IMR-90 (cell line): Measurements from ENCODE around the gene TMEM82. TPM values are rescaled to one million over a fixed set of nuclear protein-coding genes. Genes with fewer than 3 reads are reported as not detected.
A peak's percentile ranks its signal among the peaks of the same experiment; 100 is the strongest.

Experiments used
- ATAC-seq: fragments of 200-7000 bp; cut with Tn5 transposase; 2 replicates; pipeline ENCODE4 v1.9.1; 2020; ENCODE audit warnings: low read depth, mild to moderate bottlenecking, moderate library complexity
- BruUV-seq: library from RNA; stranded (reverse); fragments of 400-500 nt; replicated peaks from 2 replicates; lab custom pipeline; 2021; lab: Mats Ljungman, UMichigan
- CTCF ChIA-PET: fragments of 300-600 bp; formaldehyde crosslinking; extraction: SDS; loops from one replicate; lab custom pipeline; 2021; ENCODE audit warnings: antibody characterized with exemption; lab: Yijun Ruan, JAX
- POLR2A ChIA-PET: fragments of 300-600 bp; sonication (Branson Sonifier 250); formaldehyde crosslinking; loops from one replicate; lab custom pipeline; 2022; ENCODE audit warnings: antibody characterized with exemption; ENCODE audit not compliant: unreplicated experiment; lab: Charles Lee
- DNase-seq: peaks from one replicate; pipeline ENCODE4 v3.0.0; 2013
- H2AFZ ChIP-seq: replicated peaks from 2 replicates; pipeline ENCODE3; 2013; ENCODE audit warnings: low read length, mild to moderate bottlenecking; ENCODE audit not compliant: poor library complexity
- H2AK5ac ChIP-seq: 2 replicates; pipeline ENCODE4 v1.6.1; 2013; ENCODE audit warnings: low read depth, low read length, inconsistent platforms
- H2AK9ac ChIP-seq: replicated peaks from 2 replicates; pipeline ENCODE3; 2013; ENCODE audit warnings: mild to moderate bottlenecking, low read depth, low read length, moderate library complexity; ENCODE audit not compliant: poor library complexity
- H2BK120ac ChIP-seq: 2 replicates; pipeline ENCODE4 v1.6.1; 2013; ENCODE audit warnings: low read depth, low read length, inconsistent platforms
- H2BK15ac ChIP-seq: 3 replicates; pipeline ENCODE4 v1.6.1; 2013; ENCODE audit warnings: low read depth, low read length, inconsistent platforms
- H2BK20ac ChIP-seq: 2 replicates; pipeline ENCODE4 v1.6.1; 2013; ENCODE audit warnings: low read depth, mild to moderate bottlenecking, inconsistent platforms, low read length, moderate library complexity
- H2BK5ac ChIP-seq: 2 replicates; pipeline ENCODE4 v1.6.1; 2013; ENCODE audit warnings: mild to moderate bottlenecking, low read depth, low read length, inconsistent platforms; ENCODE audit not compliant: poor library complexity, severe bottlenecking
- H3K14ac ChIP-seq: replicated peaks from 2 replicates; pipeline ENCODE4 v1.6.1; 2013; ENCODE audit warnings: low read depth, low read length, inconsistent platforms
- H3K18ac ChIP-seq: 2 replicates; pipeline ENCODE4 v1.6.1; 2013; ENCODE audit warnings: low read depth, low read length, control low read depth
- H3K23ac ChIP-seq: 2 replicates; pipeline ENCODE4 v1.6.1; 2013; ENCODE audit warnings: low read depth, low read length, inconsistent platforms
- H3K27ac ChIP-seq: 2 replicates; pipeline ENCODE4 v1.5.1; 2013; ENCODE audit warnings: mild to moderate bottlenecking, control low read depth, low read length; ENCODE audit not compliant: insufficient read depth
- H3K27me3 ChIP-seq: 2 replicates; pipeline ENCODE4 v1.6.1; 2013; ENCODE audit warnings: low read length; ENCODE audit not compliant: control insufficient read depth, insufficient read depth
- H3K36me3 ChIP-seq: 2 replicates; pipeline ENCODE4 v1.6.1; 2013; ENCODE audit warnings: low read length, mixed read lengths; ENCODE audit not compliant: control insufficient read depth, insufficient read depth
- H3K4ac ChIP-seq: 2 replicates; pipeline ENCODE4 v1.6.1; 2013; ENCODE audit warnings: low read depth, low read length, inconsistent platforms
- H3K4me1 ChIP-seq: 2 replicates; pipeline ENCODE4 v1.6.1; 2013; ENCODE audit warnings: low read length, mixed read lengths; ENCODE audit not compliant: control insufficient read depth, insufficient read depth
- H3K4me2 ChIP-seq: 2 replicates; pipeline ENCODE4 v1.6.1; 2013; ENCODE audit warnings: low read depth, mild to moderate bottlenecking, control low read depth, low read length, moderate library complexity
- H3K4me3 ChIP-seq: 2 replicates; pipeline ENCODE4 v1.5.1; 2013; ENCODE audit warnings: low read depth, mild to moderate bottlenecking, control low read depth, low read length, moderate library complexity; ENCODE audit not compliant: insufficient read depth
- H3K56ac ChIP-seq: 2 replicates; pipeline ENCODE4 v1.6.1; 2013; ENCODE audit warnings: low read length, inconsistent platforms; ENCODE audit not compliant: insufficient read depth; ENCODE audit errors: extremely low read depth
- H3K79me1 ChIP-seq, 2 experiments: 2 replicates each; pipeline ENCODE4 v1.6.1; 2013; ENCODE audit warnings: low read length in 2 of 2, inconsistent platforms in 1 of 2, low read depth in 1 of 2
- H3K9ac ChIP-seq: 2 replicates; pipeline ENCODE4 v1.6.1; 2013; ENCODE audit warnings: low read depth, low read length, control low read depth
- H3K9me1 ChIP-seq: 2 replicates; pipeline ENCODE4 v1.6.1; 2013; ENCODE audit warnings: low read length, inconsistent platforms; ENCODE audit not compliant: insufficient read depth
- H3K9me3 ChIP-seq: 2 replicates; pipeline ENCODE4 v1.6.1; 2013; ENCODE audit warnings: low read length; ENCODE audit not compliant: control insufficient read depth, insufficient read depth
- H4K20me1 ChIP-seq: 2 replicates; pipeline ENCODE4 v1.6.1; 2013; ENCODE audit warnings: low read length, inconsistent platforms; ENCODE audit not compliant: insufficient read depth
- H4K5ac ChIP-seq: 2 replicates; pipeline ENCODE4 v1.6.1; 2013; ENCODE audit warnings: mild to moderate bottlenecking, low read depth, low read length, control low read depth
- H4K8ac ChIP-seq, 2 experiments: 2 replicates each; pipeline ENCODE4 v1.6.1; 2013; ENCODE audit warnings: low read depth in 2 of 2, low read length in 2 of 2, control low read depth in 1 of 2, inconsistent platforms in 1 of 2
- H4K91ac ChIP-seq: 2 replicates; pipeline ENCODE4 v1.6.1; 2013; ENCODE audit warnings: low read depth, low read length, inconsistent platforms; ENCODE audit not compliant: insufficient read depth
- BHLHE40 ChIP-seq: fragments of 150-350 bp; IDR thresholded peaks from 2 replicates; pipeline ENCODE4 v1.6.1; 2016; ENCODE audit warnings: mild to moderate bottlenecking, low read depth, low read length
- CEBPB ChIP-seq: IDR thresholded peaks from 2 replicates; pipeline ENCODE4 v1.6.1; 2012; ENCODE audit warnings: low read depth, low read length, improper control_type of control experiment
- CHD1 ChIP-seq: IDR thresholded peaks from 2 replicates; pipeline ENCODE4 v1.6.1; 2012; ENCODE audit warnings: low read depth, low read length, improper control_type of control experiment
- CTCF ChIP-seq: conservative IDR thresholded peaks from 2 replicates; pipeline ENCODE4 v1.5.1; 2012; ENCODE audit warnings: mild to moderate bottlenecking, low read depth, low read length, improper control_type of control experiment
- ELK1 ChIP-seq: fragments of 150-350 bp; IDR thresholded peaks from 2 replicates; pipeline ENCODE4 v1.6.1; 2016; ENCODE audit warnings: low read depth, mild to moderate bottlenecking, low read length, moderate library complexity, borderline replicate concordance
- FOS ChIP-seq: fragments of 150-350 bp; IDR thresholded peaks from 2 replicates; pipeline ENCODE4 v1.6.1; 2016; ENCODE audit warnings: low read depth, low read length
- MAFK ChIP-seq: IDR thresholded peaks from 2 replicates; pipeline ENCODE4 v1.6.1; 2012; ENCODE audit warnings: low read depth, low read length, improper control_type of control experiment
- MAZ ChIP-seq: IDR thresholded peaks from 2 replicates; pipeline ENCODE4 v1.6.1; 2012; ENCODE audit warnings: low read depth, mild to moderate bottlenecking, low read length, improper control_type of control experiment, moderate library complexity, borderline replicate concordance
- MXI1 ChIP-seq: IDR thresholded peaks from 2 replicates; pipeline ENCODE4 v1.6.1; 2012; ENCODE audit warnings: low read depth, mild to moderate bottlenecking, low read length, moderate library complexity, borderline replicate concordance
- NFE2L2 ChIP-seq: fragments of 150-350 bp; IDR thresholded peaks from 2 replicates; pipeline ENCODE4 v1.6.1; 2016; ENCODE audit warnings: low read depth, mild to moderate bottlenecking, low read length
- POLR2A ChIP-seq: IDR thresholded peaks from 2 replicates; pipeline ENCODE4 v1.6.1; 2012; ENCODE audit warnings: mild to moderate bottlenecking, low read depth, low read length
- RAD21 ChIP-seq: IDR thresholded peaks from 2 replicates; pipeline ENCODE4 v1.6.1; 2012; ENCODE audit warnings: low read length, improper control_type of control experiment
- RCOR1 ChIP-seq: IDR thresholded peaks from 2 replicates; pipeline ENCODE4 v1.6.1; 2012; ENCODE audit warnings: mild to moderate bottlenecking, low read length, improper control_type of control experiment; ENCODE audit not compliant: insufficient replicate concordance
- RFX5 ChIP-seq: IDR thresholded peaks from 2 replicates; pipeline ENCODE4 v1.8.0; 2012; ENCODE audit warnings: low read depth, mild to moderate bottlenecking, low read length, moderate library complexity
- SMC3 ChIP-seq: fragments of 150-350 bp; IDR thresholded peaks from 2 replicates; pipeline ENCODE4 v1.6.1; 2016; ENCODE audit warnings: low read depth, mild to moderate bottlenecking, antibody characterized with exemption, low read length, moderate library complexity
- WGBS, 2 experiments: methylation state at CpG; one replicate each; pipeline versions ENCODE4 v1.1.5 to v1.1.7; 2013; ENCODE audit warnings: missing lambda C conversion rate in 2 of 2; ENCODE audit not compliant: insufficient read length in 1 of 2; ENCODE audit errors: extremely low coverage in 2 of 2; 5-methylcytosine and 5-hydroxymethylcytosine counted together
- dilution Hi-C: fragments of 300-500 bp; cut with HindIII; formaldehyde crosslinking; loops from one replicate; pipeline ENCODE4 v1.14.3; 2018; ENCODE audit warnings: low sequenced_read_pairs; ENCODE audit not compliant: unreplicated experiment
- in situ Hi-C: fragments of 300-500 bp; cut with MboI; formaldehyde crosslinking; loops from 3 replicates; pipeline ENCODE4 v1.14.3; 2019; ENCODE audit warnings: low sequenced_read_pairs, inconsistent platforms, mixed read lengths
- intact Hi-C: fragments of 100-400 bp; cut with micrococcal nuclease; formaldehyde crosslinking; loops from 2 replicates; pipeline ENCODE4 v1.10.0; 2022
- polyA plus RNA-seq, 3 experiments: library from polyadenylated mRNA; depleted of rRNA; stranded (reverse); fragments of >200 nt; gene quantifications; 2 replicates each; pipeline ENCODE4 v1.2.3, GENCODE V29; 2012; ENCODE audit warnings: low replicate concordance in 1 of 3
- total RNA-seq: library from RNA; depleted of rRNA; stranded (reverse); fragments of >200 nt; gene quantifications from 2 replicates; pipeline ENCODE4 v1.2.3, GENCODE V29; 2012
- TF ChIP-seq, protein P1 (sequence below): fragments of 150-350 bp; IDR thresholded peaks from 2 replicates; pipeline ENCODE4 v1.6.1; 2017; ENCODE audit warnings: mild to moderate bottlenecking, antibody characterized with exemption, low read length, low read depth

TMEM82 gene
- total and polyA plus RNA-seq, 2 of the 4 experiments (the other 2 are of a cell fraction): not detected

GRCh38 chr1:15744122-15744679 lies 1.9 kb downstream of the TMEM82 start:
- Histone ChIP-seq H3K56ac (no peak overlapping the region), H2BK20ac (no peak overlapping the region), H3K18ac (no peak overlapping the region), H2AFZ (peak overlapping the region; percentile 75), H3K4me1 (no peaks in the 10 kb centered on the region; the same call in 1 of the 2 replicates), H2AK5ac (no peak overlapping the region), H4K91ac (no peak overlapping the region), H2BK15ac (no peak overlapping the region), H3K4me3 (no peak overlapping the region), H2AK9ac (no peak overlapping the region), H3K9ac (no peak overlapping the region), H2BK5ac (no peak overlapping the region), H4K8ac (no peak overlapping the region), H3K36me3 (peaks cover 1% of the 10 kb centered on the region; the same call in 1 of the 2 replicates), H3K27ac (no peak overlapping the region), H3K4ac (no peak overlapping the region), H3K79me1 (no peaks in the 10 kb centered on the region), H3K27me3 (no peaks in the 10 kb centered on the region), H3K9me3 (no peaks in the 10 kb centered on the region), H3K14ac (no peak overlapping the region), H2BK120ac (no peak overlapping the region), H4K5ac (no peak overlapping the region), H3K4me2 (no peak overlapping the region), H4K20me1 (no peaks in the 10 kb centered on the region), H3K23ac (no peak overlapping the region), H3K9me1 (peaks cover under 1% of the 10 kb centered on the region)
- POLR2A ChIA-PET: no interaction called here
- dilution Hi-C loops (no loop called here), in situ Hi-C loops (loop anchor here (5.0 kb wide), 1 partner anchor 147 kb away; no protein-coding TSS in a partner anchor), intact Hi-C loops (no loop called here)
- 63% methylated on average over 14 of the region's 30 CpGs; no CpG with 5 or more reads in 1 of the 2 experiments for WGBS, 2 experiments
- DNase-seq (no peak), ATAC-seq (no peak)
- BruUV-seq: no TSS peak
- CTCF ChIA-PET: no interaction called here
- TF ChIP-seq RAD21 (no peak), SMC3 (no peak), CEBPB (no peak), CTCF (no peak), MAZ (no peak), RFX5 (no peak), FOS (no peak), BHLHE40 (no peak), RCOR1 (no peak), NFE2L2 (no peak), CHD1 (no peak), MXI1 (no peak), MAFK (no peak), POLR2A (no peak), ELK1 (no peak)
- TF ChIP-seq, protein P1, sequence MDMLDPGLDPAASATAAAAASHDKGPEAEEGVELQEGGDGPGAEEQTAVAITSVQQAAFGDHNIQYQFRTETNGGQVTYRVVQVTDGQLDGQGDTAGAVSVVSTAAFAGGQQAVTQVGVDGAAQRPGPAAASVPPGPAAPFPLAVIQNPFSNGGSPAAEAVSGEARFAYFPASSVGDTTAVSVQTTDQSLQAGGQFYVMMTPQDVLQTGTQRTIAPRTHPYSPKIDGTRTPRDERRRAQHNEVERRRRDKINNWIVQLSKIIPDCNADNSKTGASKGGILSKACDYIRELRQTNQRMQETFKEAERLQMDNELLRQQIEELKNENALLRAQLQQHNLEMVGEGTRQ: no peak
